ENCODE measurements around the gene WDCP.
"Not testable (repeated sequence)": the region's sequence is repeated elsewhere in the genome, so short reads cannot be mapped to it uniquely, and the experiment has no call there.

Gene WDCP, protein sequence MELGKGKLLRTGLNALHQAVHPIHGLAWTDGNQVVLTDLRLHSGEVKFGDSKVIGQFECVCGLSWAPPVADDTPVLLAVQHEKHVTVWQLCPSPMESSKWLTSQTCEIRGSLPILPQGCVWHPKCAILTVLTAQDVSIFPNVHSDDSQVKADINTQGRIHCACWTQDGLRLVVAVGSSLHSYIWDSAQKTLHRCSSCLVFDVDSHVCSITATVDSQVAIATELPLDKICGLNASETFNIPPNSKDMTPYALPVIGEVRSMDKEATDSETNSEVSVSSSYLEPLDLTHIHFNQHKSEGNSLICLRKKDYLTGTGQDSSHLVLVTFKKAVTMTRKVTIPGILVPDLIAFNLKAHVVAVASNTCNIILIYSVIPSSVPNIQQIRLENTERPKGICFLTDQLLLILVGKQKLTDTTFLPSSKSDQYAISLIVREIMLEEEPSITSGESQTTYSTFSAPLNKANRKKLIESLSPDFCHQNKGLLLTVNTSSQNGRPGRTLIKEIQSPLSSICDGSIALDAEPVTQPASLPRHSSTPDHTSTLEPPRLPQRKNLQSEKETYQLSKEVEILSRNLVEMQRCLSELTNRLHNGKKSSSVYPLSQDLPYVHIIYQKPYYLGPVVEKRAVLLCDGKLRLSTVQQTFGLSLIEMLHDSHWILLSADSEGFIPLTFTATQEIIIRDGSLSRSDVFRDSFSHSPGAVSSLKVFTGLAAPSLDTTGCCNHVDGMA

GRCh38 chr2:24046930-24047702, at the start of gene WDCP:
Gene WDCP, minus strand, starts transcription at chr2:24047391. Its CDS starts 7,897 bp downstream, at chr2:24039494.
- DNase-seq (ENCODE audit: low read depth in 2 of 2): peak; percentile 82 to 91

DNA sequence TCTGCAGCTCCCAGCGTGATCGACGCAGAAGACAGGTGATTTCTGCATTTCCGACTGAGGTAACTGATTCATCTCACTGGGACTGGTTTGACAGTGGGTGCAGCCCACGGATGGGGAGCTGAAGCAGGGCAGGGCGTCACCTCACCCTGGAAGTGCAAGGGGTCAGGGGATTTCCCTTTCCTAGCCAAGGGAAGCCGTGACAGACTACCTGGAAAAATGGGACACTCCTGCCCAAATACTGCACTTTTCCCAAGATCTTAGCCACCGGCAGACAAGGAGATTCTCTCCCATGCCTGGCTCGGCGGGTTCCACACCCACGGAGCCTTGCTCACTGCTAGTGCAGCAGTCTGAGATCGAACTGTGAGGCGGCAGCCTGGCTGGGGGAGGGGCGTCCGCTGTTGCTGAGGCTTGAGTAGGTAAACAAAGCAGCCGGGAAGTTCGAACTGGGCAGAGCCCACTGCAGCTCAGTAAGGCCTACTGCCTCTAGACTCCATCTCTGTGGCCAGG, 48.0 kb upstream of the WDCP start:
- DNase-seq (ENCODE audit: low read depth in 2 of 2): not testable (repeated sequence)

GRCh38 chr2:24093270-24093669, 46.1 kb upstream of the WDCP start:
- DNase-seq (ENCODE audit: low read depth in 2 of 2): not testable (repeated sequence)

DNA sequence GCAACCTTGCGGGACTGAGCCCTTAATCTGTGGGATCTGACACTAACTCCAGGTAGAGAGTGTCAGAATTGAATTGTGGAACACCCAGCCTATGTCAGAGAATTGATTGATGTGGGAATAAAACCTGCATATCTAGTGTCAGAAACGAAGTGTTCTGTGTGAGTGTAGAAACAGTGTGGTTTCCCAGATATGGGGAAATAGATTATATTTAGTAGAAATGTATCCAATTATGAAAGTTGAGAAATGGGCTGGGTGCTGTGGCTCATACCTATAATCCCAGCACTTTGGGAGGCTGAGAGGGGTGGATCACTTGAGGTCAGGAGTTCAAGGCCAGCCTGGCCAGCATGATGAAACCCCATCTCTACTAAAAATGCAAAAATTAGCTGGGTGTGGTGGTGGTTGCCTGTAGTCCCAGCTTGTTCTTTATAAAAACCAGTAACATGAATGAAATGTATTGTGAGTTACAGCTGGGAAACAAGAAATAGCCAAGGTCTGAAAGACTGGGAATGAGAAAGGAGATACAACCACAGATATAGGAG, 41.7 kb upstream of the WDCP start:
- DNase-seq (ENCODE audit: low read depth in 2 of 2): no peak

GRCh38 chr2:24087032-24087431, 39.8 kb upstream of the WDCP start:
- no peak for DNase-seq (ENCODE audit: low read depth in 2 of 2)

DNA sequence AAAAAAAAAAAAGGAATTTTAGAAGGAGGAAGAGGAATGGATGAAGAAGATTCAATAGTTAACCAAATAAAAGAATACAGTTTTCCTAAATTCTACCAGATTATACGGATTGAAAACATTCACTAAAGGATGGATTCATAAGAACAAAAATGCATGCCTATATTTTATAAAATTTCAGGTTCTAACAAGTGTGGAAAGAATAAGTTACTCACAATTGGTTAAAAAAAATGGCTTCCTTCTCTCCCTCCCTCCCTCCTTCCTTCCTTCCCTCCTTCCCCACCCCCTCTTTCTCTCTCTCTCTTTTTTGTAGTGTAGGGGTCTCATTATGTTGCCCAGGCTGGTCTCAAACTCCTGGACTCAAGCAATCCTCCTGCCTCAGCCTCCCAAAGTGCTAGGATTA, 39.0 kb upstream of the WDCP start:
- DNase-seq (ENCODE audit: low read depth in 2 of 2): no peak

- DNase-seq (ENCODE audit: low read depth in 2 of 2): no peak
These were observed 38.0 kb upstream of the WDCP start for GRCh38 chr2:24085200-24085489.

DNA sequence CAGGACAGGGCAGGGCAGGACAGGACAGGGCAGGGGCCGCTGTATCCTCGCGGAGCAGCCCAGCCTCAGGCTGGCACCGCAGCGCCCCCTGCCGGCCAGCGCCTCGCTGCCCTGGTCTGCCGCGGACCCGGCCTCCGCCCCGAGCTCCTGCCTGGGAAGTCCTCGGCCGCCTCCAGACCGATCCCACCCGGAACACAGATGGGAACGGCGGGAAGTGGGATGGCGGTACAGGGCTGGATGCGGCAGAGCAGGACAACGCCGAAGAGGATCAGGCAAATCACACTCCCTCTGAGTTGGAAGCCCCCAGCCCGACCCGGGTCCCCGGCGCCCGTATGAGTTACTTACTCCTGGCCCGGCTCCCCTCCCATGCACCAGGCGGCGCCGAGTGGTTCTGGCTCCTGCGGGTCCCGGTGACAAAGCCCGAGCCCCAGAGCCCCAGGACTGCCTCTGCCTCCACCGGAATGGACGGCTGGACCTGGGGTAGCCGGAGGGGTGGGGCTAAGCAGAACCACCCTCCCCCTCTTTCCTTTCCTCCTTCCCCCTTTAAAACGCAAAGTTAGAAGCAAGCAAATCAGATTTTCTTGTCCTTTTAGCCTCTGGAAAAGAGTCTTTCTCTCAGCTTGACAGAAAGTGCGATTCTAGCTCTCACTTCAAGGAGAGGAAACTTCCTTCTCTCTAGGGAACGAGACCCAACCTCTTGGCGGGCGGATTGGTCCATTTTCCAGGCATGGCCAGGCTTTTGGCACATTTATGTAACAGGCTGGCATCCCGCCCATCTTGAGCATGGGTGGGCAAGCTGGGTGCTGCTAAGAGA, 37.4 kb upstream of the WDCP start, which contains the start of gene TP53I3:
Gene TP53I3, minus strand, starts transcription at position 449 of the 814 bp plus-strand sequence. CDS start 508 bp downstream, outside the sequence.
- peak; percentile 80 to 82 for DNase-seq (ENCODE audit: low read depth in 2 of 2)

DNA sequence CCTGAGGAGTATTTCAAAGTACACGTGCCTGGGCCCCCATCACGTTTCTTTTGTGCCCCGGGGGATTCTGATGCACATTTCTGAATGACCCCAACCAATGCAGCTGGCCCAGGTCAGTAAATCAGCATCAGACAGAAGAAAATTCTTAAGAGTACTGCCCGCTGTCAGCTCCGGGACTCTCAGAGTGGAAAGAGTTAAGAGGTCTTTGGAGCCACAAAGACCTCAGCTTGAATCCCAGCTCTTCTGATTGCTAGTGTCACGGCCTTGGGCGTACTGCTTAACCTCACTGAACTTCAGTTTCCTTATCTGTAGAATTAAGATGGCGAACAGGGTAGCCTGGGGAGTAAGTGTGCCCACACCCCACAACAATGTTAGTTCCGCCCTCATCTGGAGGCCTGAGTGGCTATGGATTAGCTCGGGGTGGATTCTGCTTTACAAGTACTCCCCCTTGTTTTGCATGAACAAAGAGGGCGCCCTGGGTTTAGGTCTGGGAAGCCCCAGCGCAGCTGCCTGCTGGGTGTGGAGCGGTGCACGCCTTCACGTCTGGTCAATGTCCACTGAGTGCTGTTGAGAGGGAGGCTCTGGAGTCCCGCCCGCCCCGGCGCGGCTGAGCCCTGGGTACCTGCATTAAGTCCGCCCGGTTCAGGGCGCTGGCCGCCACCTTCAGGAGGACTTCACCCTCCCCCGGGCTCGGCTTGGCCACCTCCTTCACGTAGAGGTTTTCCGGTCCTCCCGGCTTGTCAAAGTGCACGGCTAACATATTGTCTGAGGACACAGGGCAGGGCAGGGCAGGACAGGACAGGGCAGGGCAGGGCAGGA, 36.6 kb upstream of the WDCP start:
- peak in 1 of 2 donors; percentile 18 for DNase-seq (ENCODE audit: low read depth in 2 of 2)

DNA sequence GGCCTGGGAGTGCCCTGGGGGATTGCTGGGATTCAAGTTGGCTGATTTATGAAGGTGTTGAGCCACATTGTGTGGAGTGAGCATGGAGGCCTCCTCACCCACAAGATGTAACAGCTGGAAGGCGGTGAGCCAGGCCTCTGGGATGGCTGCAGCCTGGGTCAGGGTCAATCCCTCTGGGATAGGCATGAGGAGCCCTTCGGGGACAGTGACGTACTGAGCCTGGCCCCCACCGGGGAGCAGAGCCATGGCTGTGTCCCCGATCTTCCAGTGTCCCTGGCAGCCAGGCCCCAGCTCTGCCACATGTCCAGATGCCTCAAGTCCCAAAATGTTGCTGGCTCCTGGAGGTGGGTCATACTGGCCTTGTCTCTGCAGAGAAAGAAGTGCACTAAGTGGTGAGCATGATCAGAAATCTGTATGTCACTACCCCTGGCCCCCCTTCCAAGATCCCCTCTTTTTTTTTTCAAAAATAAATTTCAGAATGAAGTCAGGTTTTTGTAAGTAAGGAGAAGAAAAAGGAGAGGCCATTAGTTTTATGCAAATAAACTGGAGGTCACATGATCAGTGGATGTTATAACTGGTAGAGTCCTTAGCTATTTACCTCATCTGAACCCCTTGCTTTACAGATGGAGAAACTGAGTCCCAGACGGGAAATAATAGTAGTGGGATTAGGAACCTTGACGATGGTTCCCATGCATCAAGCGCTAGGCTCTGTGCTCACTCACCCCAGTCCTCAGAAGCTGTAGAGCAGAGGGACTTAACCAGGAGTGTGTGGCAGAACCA, 35.8 kb upstream of the WDCP start:
- DNase-seq (ENCODE audit: low read depth in 2 of 2): no peak

GRCh38 chr2:24080701-24081100, 33.5 kb upstream of the WDCP start:
- no peak for DNase-seq (ENCODE audit: low read depth in 2 of 2)

GRCh38 chr2:24077879-24078278, 30.7 kb upstream of the WDCP start:
- DNase-seq (ENCODE audit: low read depth in 2 of 2): no peak

DNA sequence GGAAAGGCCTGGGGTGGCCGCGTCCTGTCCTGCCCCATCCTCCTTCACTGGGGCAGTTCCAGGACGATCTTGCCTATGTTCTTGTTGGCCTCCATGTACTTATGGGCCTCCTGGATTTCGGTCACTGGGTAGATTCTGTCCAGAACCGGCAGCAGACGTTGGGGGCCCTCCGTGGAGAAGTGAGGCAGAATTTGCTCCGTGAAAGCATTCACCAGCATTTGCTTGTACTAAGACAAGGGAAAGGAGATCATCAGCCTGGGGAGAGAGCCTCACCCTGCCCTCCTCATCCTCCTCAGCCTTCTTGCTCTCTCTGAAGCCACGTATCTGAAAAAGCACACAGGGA, 30.3 kb upstream of the WDCP start:
- no peak for DNase-seq (ENCODE audit: low read depth in 2 of 2)

DNA sequence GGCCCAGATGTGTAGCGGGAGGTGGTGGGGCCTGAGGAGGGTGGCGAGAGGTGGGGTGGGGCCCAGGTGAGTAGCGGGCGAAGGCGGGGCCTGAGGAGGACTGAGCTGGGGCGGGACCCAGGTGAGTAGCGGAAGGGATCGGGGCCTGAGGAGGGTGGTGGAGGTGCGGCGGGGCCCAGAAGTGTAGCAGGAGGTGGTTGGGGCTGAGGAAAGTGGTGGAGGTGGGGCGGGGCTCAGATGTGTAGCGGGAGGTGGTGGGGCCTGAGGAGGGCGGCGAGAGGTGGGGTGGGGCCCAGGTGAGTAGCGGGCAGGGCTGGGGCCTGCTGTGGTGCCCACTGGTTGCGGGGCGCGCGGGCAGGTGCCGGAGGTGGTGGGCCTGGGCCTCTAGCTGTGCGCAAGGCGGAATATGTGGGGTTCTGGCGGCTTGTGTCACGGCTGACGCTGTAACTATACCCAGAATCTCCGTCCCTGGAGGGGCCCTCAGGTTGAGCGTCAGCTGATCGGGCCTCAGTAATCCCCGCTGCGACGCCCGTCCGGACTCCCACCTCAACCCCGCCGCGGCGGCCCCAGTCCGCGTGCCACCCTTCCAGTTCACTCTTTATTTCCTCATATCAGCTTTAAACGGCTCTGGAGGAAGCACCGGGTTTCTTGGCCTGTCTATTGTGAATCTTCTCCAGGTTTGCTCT, 29.8 kb upstream of the WDCP start:
- no peak for DNase-seq (ENCODE audit: low read depth in 2 of 2)

GRCh38 chr2:24075915-24076848, 29.0 kb upstream of the WDCP start, which contains the start of gene SF3B6:
Gene SF3B6, minus strand, starts transcription at chr2:24076326. Its CDS starts 97 bp downstream, at chr2:24076229.
- DNase-seq (ENCODE audit: low read depth in 2 of 2): peak; percentile 99

GRCh38 chr2:24075259-24075658, 28.1 kb upstream of the WDCP start:
- DNase-seq (ENCODE audit: low read depth in 2 of 2): no peak

- DNase-seq (ENCODE audit: low read depth in 2 of 2): no peak
These were observed 26.6 kb upstream of the WDCP start for GRCh38 chr2:24073816-24074215.

- DNase-seq (ENCODE audit: low read depth in 2 of 2): no peak
These were observed 25.1 kb upstream of the WDCP start for GRCh38 chr2:24072259-24072658.

Measured in stimulated activated CD4-positive, alpha-beta T cell treated with anti-CD3 and anti-CD28 coated beads, Interleukin-4, amount 100 ng/mL, for 48 hours (primary cell).